GM21786 (cell line): Measurements from ENCODE around the gene TMLHE.
"Not testable (repeated sequence)": the region's sequence is repeated elsewhere in the genome, so short reads cannot be mapped to it uniquely, and the experiment has no call there.

Experiments used
- ATAC-seq: cut with Tn5 transposase; IDR thresholded peaks from one replicate; pipeline ENCODE4 v1.9.1; 2021; ENCODE audit not compliant: unreplicated experiment

The TMLHE gene

GRCh38 chrX:155495134-155495533, 117.6 kb downstream of the TMLHE start:
- not testable (repeated sequence) for ATAC-seq

DNA sequence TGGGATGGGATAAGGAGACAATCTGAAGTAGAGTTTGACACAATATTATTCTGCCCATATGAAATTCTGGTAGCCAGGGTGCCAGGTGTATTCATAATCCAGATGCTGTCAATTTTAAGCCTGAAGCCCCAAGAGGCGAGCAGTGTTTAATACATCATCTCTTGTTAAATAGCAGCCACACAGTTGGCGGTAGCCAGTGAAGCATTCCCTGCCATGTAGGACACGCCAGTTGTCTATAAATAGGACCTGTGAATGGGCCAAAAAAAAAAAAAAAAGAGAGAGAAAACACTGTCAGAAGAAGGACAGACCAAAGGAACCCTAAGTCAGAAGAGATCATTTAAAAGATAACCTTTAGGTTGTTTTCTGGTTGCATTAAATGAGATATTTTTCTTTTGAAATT, 121.3 kb downstream of the TMLHE start:
- ATAC-seq = not testable (repeated sequence)

GRCh38 chrX:155477136-155477535, 135.6 kb downstream of the TMLHE start:
- ATAC-seq = not testable (repeated sequence)

- ATAC-seq = peak; percentile 64
These were observed 146.3 kb downstream of the TMLHE start for GRCh38 chrX:155466269-155466938.

- ATAC-seq = not testable (repeated sequence)
These were observed 152.3 kb downstream of the TMLHE start for GRCh38 chrX:155460501-155460900.

DNA sequence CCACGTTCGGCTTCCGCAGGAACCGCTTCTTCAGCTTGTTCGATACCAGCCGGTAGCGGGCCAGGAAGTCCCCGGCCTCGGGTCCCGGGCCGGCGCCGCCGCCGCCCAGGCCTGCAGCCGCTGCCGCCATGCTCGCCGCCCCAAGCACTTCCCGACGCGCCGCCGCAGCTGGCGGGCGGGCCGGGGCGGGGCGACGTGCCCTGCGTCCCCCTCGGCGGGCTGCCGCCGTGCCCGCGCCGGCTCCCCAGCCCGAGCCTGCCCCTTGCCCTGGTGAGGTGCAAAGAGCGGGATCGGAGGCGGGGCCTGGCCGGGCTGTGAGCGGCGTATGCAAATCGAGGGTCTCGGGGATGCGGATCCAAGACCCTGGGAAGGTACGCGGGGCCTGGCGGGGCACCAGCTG, 154.3 kb downstream of the TMLHE start, which contains the start of gene F8A3:
Gene F8A3 (minus strand): TSS at position 150 of the 400 bp plus-strand sequence. CDS start 20 bp downstream, at position 130.
- ATAC-seq = peak; percentile 76

- peak; percentile 57 for ATAC-seq
These were observed 154.8 kb downstream of the TMLHE start for GRCh38 chrX:155457761-155458447.

DNA sequence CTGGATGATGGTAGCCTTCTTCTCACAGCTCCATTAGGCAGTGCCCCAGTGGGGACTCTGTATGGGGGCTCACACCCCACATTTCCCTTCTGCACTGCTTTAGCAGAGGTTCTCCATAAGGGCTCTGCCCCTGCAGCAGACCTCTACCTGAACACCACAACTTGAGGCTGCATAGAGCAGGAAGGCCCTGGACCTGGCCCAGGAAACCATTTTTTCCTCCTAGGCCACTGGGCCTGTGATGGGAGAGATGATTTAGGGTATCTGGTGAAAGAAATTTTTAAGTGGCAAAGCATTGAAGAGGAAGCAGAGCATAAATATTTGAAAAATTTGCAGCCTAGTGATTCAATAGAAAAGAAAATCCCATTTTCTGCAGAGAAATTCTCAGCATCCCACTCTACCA, 171.7 kb downstream of the TMLHE start:
- no peak for ATAC-seq
